HEK293 (cell line): ENCODE measurements around the gene RANGAP1.

Experiments
- HOXA7 ChIP-seq: sonication (generic); formaldehyde crosslinking; IDR thresholded peaks from 2 replicates; pipeline ENCODE4 v1.8.1; 2022; ENCODE audit warnings: missing genetic modification reagents, borderline replicate concordance
- INSM2 ChIP-seq: fragments of 450-650 bp; formaldehyde crosslinking; IDR thresholded peaks from 2 replicates; pipeline ENCODE4 v1.5.1; 2016; ENCODE audit warnings: missing biosample characterization, missing genetic modification characterization
- PRDM1 ChIP-seq: fragments of 450-650 bp; formaldehyde crosslinking; IDR thresholded peaks from 2 replicates; pipeline ENCODE4; 2016; ENCODE audit warnings: missing biosample characterization, missing genetic modification characterization
- SETDB1 ChIP-seq: IDR thresholded peaks from one replicate; pipeline ENCODE4 v1.6.1; 2017; ENCODE audit warnings: mild to moderate bottlenecking, low read length, moderate library complexity, mixed read lengths; ENCODE audit not compliant: insufficient read length
- ZFP37 ChIP-seq: fragments of 450-650 bp; formaldehyde crosslinking; IDR thresholded peaks from 2 replicates; pipeline ENCODE4 v1.5.1; 2016; ENCODE audit warnings: missing biosample characterization, missing genetic modification characterization
- ZNF121 ChIP-seq: fragments of 450-650 bp; formaldehyde crosslinking; IDR thresholded peaks from 2 replicates; pipeline ENCODE4 v1.5.1; 2016; ENCODE audit warnings: missing biosample characterization, missing genetic modification characterization
- ZNF146 ChIP-seq: fragments of 450-650 bp; formaldehyde crosslinking; IDR thresholded peaks from 2 replicates; pipeline ENCODE4 v1.5.1; 2016; ENCODE audit warnings: missing biosample characterization, missing genetic modification characterization
- ZNF280C ChIP-seq: fragments of 450-650 bp; formaldehyde crosslinking; IDR thresholded peaks from 2 replicates; pipeline ENCODE4 v1.5.1; 2016; ENCODE audit warnings: missing biosample characterization, missing genetic modification characterization
- ZNF292 ChIP-seq: fragments of 450-650 bp; formaldehyde crosslinking; IDR thresholded peaks from 2 replicates; pipeline ENCODE4 v1.5.1; 2016; ENCODE audit warnings: low read depth, missing biosample characterization, missing genetic modification characterization, borderline replicate concordance
- ZNF488 ChIP-seq: fragments of 450-650 bp; formaldehyde crosslinking; IDR thresholded peaks from 2 replicates; pipeline ENCODE4 v1.5.1; 2016; ENCODE audit warnings: missing biosample characterization, missing genetic modification characterization
- ZNF510 ChIP-seq: fragments of 450-650 bp; formaldehyde crosslinking; IDR thresholded peaks from 2 replicates; pipeline ENCODE4 v1.5.1; 2018; ENCODE audit warnings: mild to moderate bottlenecking, missing genetic modification characterization, missing biosample characterization; ENCODE audit not compliant: insufficient replicate concordance
- ZNF514 ChIP-seq: fragments of 450-650 bp; formaldehyde crosslinking; IDR thresholded peaks from 2 replicates; pipeline ENCODE4 v1.5.1; 2016; ENCODE audit warnings: missing biosample characterization, missing genetic modification characterization
- ZNF530 ChIP-seq: fragments of 450-650 bp; formaldehyde crosslinking; IDR thresholded peaks from 2 replicates; pipeline ENCODE4 v1.5.1; 2016; ENCODE audit warnings: low read depth, missing biosample characterization, missing genetic modification characterization
- ZNF544 ChIP-seq: fragments of 450-650 bp; formaldehyde crosslinking; IDR thresholded peaks from 2 replicates; pipeline ENCODE4 v1.5.0; 2017; ENCODE audit warnings: missing biosample characterization, missing genetic modification characterization
- ZNF610 ChIP-seq: fragments of 450-650 bp; formaldehyde crosslinking; IDR thresholded peaks from 2 replicates; pipeline ENCODE4 v1.5.1; 2016; ENCODE audit warnings: missing biosample characterization, missing genetic modification characterization, borderline replicate concordance
- ZNF677 ChIP-seq: fragments of 450-650 bp; IDR thresholded peaks from 2 replicates; pipeline ENCODE4 v1.5.0; 2018; ENCODE audit warnings: missing biosample characterization, mild to moderate bottlenecking, missing genetic modification characterization, moderate library complexity
- ZNF707 ChIP-seq: fragments of 450-650 bp; formaldehyde crosslinking; IDR thresholded peaks from 2 replicates; pipeline ENCODE4 v1.5.1; 2016; ENCODE audit warnings: missing biosample characterization, missing genetic modification characterization
- ZNF785 ChIP-seq: fragments of 450-650 bp; formaldehyde crosslinking; IDR thresholded peaks from 2 replicates; pipeline ENCODE4 v1.5.1; 2016; ENCODE audit warnings: missing biosample characterization, missing genetic modification characterization
- ZSCAN30 ChIP-seq: fragments of 450-650 bp; IDR thresholded peaks from 2 replicates; pipeline ENCODE4 v1.5.1; 2018; ENCODE audit warnings: missing biosample characterization, mild to moderate bottlenecking, missing genetic modification characterization, moderate library complexity
- ZSCAN5A ChIP-seq: fragments of 450-650 bp; formaldehyde crosslinking; IDR thresholded peaks from 2 replicates; pipeline ENCODE4 v1.5.1; 2016; ENCODE audit warnings: missing biosample characterization, missing genetic modification characterization
- TF ChIP-seq, protein P1 (sequence below): fragments of 450-650 bp; formaldehyde crosslinking; IDR thresholded peaks from 2 replicates; pipeline ENCODE4 v1.5.1; 2017; ENCODE audit warnings: missing biosample characterization, missing genetic modification characterization
- TF ChIP-seq, protein P2 (sequence below): sonication (generic); formaldehyde crosslinking; IDR thresholded peaks from 2 replicates; pipeline ENCODE4 v1.8.1; 2022; ENCODE audit warnings: mild to moderate bottlenecking, moderate library complexity, missing genetic modification reagents
- TF ChIP-seq, protein P3 (sequence below): fragments of 450-650 bp; formaldehyde crosslinking; IDR thresholded peaks from 2 replicates; pipeline ENCODE4 v1.5.1; 2017; ENCODE audit warnings: missing biosample characterization, missing genetic modification characterization
- TF ChIP-seq, protein P4 (sequence below): fragments of 450-650 bp; formaldehyde crosslinking; conservative IDR thresholded peaks from 2 replicates; pipeline ENCODE4 v1.5.1; 2016; ENCODE audit warnings: low read depth, missing biosample characterization, missing genetic modification characterization

The RANGAP1 gene

GRCh38 chr22:41301085-41302020 lies 15.4 kb upstream of the RANGAP1 start, which contains the start of gene ZC3H7B (continued):
- TF ChIP-seq ZNF677 (tag by site-specific recombination) (no peak), INSM2 (tag by site-specific recombination) (no peak), ZFP37 (tag by site-specific recombination) (0 out of 2 replicates have a peak, but pooled peaks have one; percentile 15), ZNF544 (no peak), ZSCAN30 (tag by site-specific recombination) (no peak; the same call in 1 of the 2 replicates), ZNF514 (no peak), ZNF488 (tag by site-specific recombination) (no peak), ZNF510 (no peak), ZNF280C (tag by site-specific recombination) (no peak), ZNF707 (tag by site-specific recombination) (no peak), ZSCAN5A (tag by site-specific recombination) (no peak), ZNF530 (tag by site-specific recombination) (no peak), ZNF785 (tag by site-specific recombination) (no peak), ZNF292 (no peak), ZNF146 (tag by site-specific recombination) (no peak), PRDM1 (tag by site-specific recombination) (peak; percentile 49; the same call in 1 of the 2 replicates), HOXA7 (no peak), ZNF610 (tag by site-specific recombination) (0 out of 2 replicates have a peak, but pooled peaks have one; percentile 57), ZNF121 (tag by site-specific recombination) (no peak), SETDB1 (no peak)
- TF ChIP-seq, protein P1, sequence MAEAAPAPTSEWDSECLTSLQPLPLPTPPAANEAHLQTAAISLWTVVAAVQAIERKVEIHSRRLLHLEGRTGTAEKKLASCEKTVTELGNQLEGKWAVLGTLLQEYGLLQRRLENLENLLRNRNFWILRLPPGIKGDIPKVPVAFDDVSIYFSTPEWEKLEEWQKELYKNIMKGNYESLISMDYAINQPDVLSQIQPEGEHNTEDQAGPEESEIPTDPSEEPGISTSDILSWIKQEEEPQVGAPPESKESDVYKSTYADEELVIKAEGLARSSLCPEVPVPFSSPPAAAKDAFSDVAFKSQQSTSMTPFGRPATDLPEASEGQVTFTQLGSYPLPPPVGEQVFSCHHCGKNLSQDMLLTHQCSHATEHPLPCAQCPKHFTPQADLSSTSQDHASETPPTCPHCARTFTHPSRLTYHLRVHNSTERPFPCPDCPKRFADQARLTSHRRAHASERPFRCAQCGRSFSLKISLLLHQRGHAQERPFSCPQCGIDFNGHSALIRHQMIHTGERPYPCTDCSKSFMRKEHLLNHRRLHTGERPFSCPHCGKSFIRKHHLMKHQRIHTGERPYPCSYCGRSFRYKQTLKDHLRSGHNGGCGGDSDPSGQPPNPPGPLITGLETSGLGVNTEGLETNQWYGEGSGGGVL (tag by site-specific recombination): no peak
- TF ChIP-seq, protein P2, sequence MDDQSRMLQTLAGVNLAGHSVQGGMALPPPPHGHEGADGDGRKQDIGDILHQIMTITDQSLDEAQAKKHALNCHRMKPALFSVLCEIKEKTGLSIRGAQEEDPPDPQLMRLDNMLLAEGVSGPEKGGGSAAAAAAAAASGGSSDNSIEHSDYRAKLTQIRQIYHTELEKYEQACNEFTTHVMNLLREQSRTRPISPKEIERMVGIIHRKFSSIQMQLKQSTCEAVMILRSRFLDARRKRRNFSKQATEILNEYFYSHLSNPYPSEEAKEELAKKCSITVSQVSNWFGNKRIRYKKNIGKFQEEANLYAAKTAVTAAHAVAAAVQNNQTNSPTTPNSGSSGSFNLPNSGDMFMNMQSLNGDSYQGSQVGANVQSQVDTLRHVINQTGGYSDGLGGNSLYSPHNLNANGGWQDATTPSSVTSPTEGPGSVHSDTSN (CRISPR knock-in tag): no peak
- TF ChIP-seq, protein P3, sequence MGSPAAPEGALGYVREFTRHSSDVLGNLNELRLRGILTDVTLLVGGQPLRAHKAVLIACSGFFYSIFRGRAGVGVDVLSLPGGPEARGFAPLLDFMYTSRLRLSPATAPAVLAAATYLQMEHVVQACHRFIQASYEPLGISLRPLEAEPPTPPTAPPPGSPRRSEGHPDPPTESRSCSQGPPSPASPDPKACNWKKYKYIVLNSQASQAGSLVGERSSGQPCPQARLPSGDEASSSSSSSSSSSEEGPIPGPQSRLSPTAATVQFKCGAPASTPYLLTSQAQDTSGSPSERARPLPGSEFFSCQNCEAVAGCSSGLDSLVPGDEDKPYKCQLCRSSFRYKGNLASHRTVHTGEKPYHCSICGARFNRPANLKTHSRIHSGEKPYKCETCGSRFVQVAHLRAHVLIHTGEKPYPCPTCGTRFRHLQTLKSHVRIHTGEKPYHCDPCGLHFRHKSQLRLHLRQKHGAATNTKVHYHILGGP (tag by site-specific recombination): no peak
- TF ChIP-seq, protein P4, sequence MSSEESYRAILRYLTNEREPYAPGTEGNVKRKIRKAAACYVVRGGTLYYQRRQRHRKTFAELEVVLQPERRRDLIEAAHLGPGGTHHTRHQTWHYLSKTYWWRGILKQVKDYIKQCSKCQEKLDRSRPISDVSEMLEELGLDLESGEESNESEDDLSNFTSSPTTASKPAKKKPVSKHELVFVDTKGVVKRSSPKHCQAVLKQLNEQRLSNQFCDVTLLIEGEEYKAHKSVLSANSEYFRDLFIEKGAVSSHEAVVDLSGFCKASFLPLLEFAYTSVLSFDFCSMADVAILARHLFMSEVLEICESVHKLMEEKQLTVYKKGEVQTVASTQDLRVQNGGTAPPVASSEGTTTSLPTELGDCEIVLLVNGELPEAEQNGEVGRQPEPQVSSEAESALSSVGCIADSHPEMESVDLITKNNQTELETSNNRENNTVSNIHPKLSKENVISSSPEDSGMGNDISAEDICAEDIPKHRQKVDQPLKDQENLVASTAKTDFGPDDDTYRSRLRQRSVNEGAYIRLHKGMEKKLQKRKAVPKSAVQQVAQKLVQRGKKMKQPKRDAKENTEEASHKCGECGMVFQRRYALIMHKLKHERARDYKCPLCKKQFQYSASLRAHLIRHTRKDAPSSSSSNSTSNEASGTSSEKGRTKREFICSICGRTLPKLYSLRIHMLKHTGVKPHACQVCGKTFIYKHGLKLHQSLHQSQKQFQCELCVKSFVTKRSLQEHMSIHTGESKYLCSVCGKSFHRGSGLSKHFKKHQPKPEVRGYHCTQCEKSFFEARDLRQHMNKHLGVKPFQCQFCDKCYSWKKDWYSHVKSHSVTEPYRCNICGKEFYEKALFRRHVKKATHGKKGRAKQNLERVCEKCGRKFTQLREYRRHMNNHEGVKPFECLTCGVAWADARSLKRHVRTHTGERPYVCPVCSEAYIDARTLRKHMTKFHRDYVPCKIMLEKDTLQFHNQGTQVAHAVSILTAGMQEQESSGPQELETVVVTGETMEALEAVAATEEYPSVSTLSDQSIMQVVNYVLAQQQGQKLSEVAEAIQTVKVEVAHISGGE: 0 out of 2 replicates have a peak, but pooled peaks have one; percentile 26
